HG03442 (cell line): ENCODE data around the gene RPAP2.
A peak's percentile ranks its signal among the peaks of the same experiment; 100 is the strongest.
"Not testable (repeated sequence)": the region's sequence is repeated elsewhere in the genome, so short reads cannot be mapped to it uniquely, and the experiment has no call there.

Experiments used
- ATAC-seq: cut with Tn5 transposase; IDR thresholded peaks from one replicate; pipeline ENCODE4 v1.9.1; 2021; ENCODE audit warnings: mild to moderate bottlenecking, moderate library complexity; ENCODE audit not compliant: unreplicated experiment

Gene RPAP2

GRCh38 chr1:92298573-92299476 lies at the start of gene RPAP2, which contains the start of gene GLMN:
Gene RPAP2, plus strand, starts transcription at chr1:92299059. Its CDS starts 15 bp downstream, at chr1:92299074.
Gene GLMN, minus strand, starts transcription at chr1:92298987. Its CDS starts 988 bp downstream, at chr1:92297999.
- peak; percentile 96 for ATAC-seq

GRCh38 chr1:92254714-92255113 lies 44.1 kb upstream of the RPAP2 start:
- ATAC-seq: not testable (repeated sequence)

DNA sequence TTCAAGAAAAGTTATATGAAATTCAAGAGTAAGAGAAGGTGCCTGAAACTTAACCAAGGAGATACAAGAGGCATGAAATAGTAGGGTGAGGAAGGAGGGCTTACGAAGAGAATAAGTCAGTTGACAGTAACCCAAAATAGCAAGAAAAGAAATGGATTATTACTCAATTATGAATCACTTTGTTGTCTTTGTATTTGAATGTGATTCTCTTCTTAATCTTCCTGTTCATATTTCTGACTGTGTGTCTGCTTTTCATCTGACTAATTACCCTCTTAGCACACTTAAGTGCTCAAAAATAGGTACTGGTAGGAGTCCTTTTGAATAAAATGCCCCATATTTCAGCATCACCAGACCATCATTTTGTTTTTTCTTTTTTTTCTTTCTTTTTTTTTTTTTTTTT lies 39.5 kb upstream of the RPAP2 start:
- ATAC-seq: no peak

- ATAC-seq: no peak
Measured at GRCh38 chr1:92262516-92262915, 36.3 kb upstream of the RPAP2 start.

GRCh38 chr1:92273039-92273438 lies 25.8 kb upstream of the RPAP2 start:
- no peak for ATAC-seq

GRCh38 chr1:92274939-92275338 lies 23.9 kb upstream of the RPAP2 start:
- ATAC-seq: no peak

DNA sequence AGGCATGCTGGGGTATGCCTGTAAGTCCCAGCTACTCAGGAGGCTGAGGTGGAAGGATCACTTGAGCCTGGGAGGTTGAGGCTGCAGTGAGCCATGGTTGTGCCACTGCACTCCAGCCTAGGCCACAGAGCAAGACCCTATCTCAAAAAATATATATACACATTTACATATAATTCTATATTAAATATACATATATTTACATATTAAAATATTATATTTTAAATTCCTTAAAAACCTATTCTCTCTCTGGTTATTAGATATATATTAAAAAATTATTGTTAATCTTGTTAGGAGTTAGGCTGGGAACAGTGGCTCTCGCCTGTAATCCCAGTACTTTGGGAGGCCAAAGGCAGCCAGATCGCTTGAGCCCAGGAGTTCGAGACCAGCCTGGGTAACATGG lies 22.8 kb upstream of the RPAP2 start:
- ATAC-seq: no peak

- ATAC-seq: no peak
Measured at GRCh38 chr1:92277105-92277723, 21.6 kb upstream of the RPAP2 start.

GRCh38 chr1:92279781-92280180 lies 19.1 kb upstream of the RPAP2 start:
- ATAC-seq: not testable (repeated sequence)

GRCh38 chr1:92281411-92281810 lies 17.4 kb upstream of the RPAP2 start:
- not testable (repeated sequence) for ATAC-seq

DNA sequence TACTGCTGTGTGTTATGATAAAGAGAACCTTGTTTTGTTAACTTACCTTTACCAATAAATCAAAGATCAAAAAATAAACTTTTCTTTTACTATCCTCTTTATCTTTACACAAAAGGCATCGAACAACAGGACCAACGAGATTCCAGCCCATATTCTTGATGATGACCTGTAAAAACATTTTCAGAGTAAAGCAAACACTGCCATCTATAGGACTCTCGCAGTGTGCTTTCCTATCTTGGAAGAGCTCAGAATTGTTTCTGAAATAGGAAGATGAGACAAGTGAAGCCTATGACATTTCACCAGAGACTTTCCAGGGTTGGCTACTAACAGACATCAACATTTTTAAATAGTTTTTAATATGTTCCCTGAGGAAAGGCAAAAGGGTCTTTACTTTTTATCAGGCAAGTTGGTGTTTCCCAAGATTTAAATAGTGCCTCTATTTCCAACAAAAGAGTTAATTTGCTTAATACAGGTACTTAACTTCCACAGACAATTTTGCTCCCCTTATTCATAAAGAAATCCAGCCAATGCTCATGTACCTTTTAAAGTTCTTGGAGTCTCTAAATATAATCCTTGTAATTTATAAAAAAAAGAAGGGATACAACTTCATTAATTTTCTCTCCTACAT lies 7.4 kb upstream of the RPAP2 start:
- no peak for ATAC-seq

DNA sequence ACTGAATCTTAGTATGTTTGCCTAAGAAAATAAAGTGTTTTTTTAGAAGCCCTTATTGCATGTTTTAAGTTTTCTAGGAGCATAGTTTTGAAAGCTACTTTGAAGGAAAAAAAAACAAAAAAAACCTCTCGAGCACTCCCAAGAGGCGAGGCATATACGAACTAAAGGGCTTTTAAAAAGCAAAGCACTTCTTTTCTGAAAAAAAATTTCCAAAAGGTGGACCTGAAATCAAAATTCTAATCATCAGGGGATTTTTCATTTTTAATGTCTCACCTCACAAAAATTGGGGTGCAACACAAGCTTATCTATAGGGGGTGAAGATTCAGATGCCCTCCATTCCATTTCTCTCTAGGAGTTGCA lies 666 bp upstream of the RPAP2 start:
- no peak for ATAC-seq

- no peak for ATAC-seq
Measured at GRCh38 chr1:92299477-92300150, 755 bp downstream of the RPAP2 start.

GRCh38 chr1:92301021-92301420 lies 2.2 kb downstream of the RPAP2 start:
- ATAC-seq: no peak

- ATAC-seq: no peak
Measured at GRCh38 chr1:92306020-92306419, 7.2 kb downstream of the RPAP2 start.

DNA sequence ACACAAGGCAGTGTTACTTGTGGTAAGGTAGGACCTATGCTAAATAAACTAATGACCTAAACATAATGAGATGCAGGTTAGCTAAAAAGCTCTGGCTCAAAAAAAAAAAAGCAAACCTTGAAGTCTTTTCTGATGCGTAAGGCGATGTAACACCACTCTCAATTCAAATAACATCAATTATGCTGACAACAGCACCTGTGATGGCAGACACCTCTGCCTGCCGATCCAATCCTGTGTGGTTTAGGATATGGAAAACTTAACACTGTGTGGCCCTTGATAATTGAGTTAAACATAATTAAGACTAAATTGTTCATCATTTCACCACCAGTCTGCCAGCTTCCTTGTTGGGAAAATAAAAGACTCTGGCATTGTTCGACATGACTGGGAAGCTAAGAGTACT lies 9.1 kb downstream of the RPAP2 start:
- no peak for ATAC-seq

- ATAC-seq: no peak
Measured at GRCh38 chr1:92310185-92310597, 11.3 kb downstream of the RPAP2 start.

- no peak for ATAC-seq
Measured at GRCh38 chr1:92314024-92314423, 15.2 kb downstream of the RPAP2 start.

- ATAC-seq: no peak
Measured at GRCh38 chr1:92315766-92316599, 17.1 kb downstream of the RPAP2 start.

DNA sequence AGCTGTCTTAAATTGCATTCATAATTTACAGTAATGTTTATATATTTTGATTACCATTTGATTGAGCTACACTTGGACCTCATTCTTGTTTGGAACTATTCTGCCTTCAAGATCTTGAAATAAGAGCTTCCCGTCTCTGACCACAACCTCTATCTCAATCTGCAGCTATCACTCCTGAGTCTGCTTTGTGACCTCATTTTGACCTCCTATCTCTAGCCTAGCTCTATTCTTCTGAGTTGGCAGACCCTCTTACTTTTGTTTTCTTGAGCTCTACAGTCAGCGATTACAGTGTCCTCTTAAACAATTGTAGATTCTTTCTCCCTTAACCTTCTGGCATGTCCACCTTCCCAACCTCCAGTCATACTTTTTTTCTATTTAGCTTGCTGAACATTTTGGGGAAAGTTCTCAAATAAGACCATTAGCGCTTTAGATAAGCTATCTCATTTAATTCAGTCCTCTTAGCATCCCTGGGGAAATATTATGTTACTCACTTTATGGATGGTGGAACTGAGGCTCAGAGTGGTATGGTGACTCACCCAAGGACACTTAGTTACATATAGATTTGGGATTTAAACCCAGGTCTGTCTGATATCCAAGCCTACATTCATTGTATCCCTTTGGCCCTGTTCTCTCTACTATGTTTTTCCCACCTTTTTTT lies 19.1 kb downstream of the RPAP2 start:
- ATAC-seq: no peak
